Measurements from ENCODE around the gene TMPRSS13.
A peak's percentile ranks its signal among the peaks of the same experiment; 100 is the strongest.

The TMPRSS13 gene

DNA sequence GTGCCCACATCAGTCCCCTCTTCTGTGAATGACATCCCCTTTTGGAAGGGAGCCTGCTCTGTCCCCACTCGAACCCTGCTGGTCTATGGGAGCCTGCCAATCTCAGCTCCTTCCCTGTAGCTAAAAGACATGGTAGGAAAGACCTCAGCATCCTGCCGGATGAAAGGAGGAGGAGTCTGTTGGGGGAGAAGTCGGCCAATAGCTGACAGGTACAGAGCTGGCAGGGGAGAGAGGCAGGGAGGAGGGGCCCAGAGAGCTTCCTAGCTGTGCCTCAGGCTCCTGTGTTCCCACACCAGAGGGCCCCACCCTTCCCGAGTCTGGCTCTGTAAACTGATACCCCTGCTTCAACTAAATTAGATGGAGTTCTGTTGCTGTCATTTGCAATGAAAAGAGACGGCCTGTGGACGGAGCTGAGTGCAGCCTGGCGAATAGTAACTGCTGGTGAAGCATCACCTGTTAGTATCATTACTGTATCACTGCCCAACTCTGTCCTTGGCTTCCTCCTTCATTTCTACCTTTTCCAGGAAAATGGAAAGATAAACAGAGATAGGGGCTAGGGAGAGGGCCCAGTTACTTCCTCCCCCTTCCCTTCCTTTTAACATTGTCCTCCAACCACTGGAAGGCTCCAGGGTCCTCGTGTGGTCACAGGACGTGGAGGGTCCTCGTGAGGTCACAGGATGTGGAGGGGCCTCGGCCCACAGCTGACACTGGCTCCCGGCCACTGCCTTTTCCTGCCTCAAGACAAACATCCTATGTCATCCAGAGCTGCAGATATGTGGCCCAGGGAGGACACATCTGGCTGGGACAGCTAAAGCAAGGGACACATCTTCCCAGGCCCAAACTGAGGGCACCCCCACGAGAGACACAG lies 67.8 kb downstream of the TMPRSS13 start:
- no peak overlapping the region for H3K4me3 ChIP-seq (replicated peaks in 1 of 2; ENCODE audit: low read depth in 2 of 2, low read length in 2 of 2)
- TF ChIP-seq, protein P1, sequence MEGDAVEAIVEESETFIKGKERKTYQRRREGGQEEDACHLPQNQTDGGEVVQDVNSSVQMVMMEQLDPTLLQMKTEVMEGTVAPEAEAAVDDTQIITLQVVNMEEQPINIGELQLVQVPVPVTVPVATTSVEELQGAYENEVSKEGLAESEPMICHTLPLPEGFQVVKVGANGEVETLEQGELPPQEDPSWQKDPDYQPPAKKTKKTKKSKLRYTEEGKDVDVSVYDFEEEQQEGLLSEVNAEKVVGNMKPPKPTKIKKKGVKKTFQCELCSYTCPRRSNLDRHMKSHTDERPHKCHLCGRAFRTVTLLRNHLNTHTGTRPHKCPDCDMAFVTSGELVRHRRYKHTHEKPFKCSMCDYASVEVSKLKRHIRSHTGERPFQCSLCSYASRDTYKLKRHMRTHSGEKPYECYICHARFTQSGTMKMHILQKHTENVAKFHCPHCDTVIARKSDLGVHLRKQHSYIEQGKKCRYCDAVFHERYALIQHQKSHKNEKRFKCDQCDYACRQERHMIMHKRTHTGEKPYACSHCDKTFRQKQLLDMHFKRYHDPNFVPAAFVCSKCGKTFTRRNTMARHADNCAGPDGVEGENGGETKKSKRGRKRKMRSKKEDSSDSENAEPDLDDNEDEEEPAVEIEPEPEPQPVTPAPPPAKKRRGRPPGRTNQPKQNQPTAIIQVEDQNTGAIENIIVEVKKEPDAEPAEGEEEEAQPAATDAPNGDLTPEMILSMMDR (IDR thresholded peaks at IDR 0.05; ENCODE audit: low read depth, low read length), result no peak
- peak in 1 of 2 donors; percentile 15 for DNase-seq (ENCODE audit: low read depth in 2 of 2)

GRCh38 chr11:117860139-117860538 lies 69.1 kb downstream of the TMPRSS13 start:
- DNase-seq (ENCODE audit: low read depth in 2 of 2), result no peak

GRCh38 chr11:117859488-117860112 lies 69.6 kb downstream of the TMPRSS13 start:
- no peak for DNase-seq (ENCODE audit: low read depth in 2 of 2)
- TF ChIP-seq, protein P1 (IDR thresholded peaks at IDR 0.05; ENCODE audit: low read depth, low read length), result no peak
- no peak overlapping the region for H3K4me3 ChIP-seq (replicated peaks in 1 of 2; ENCODE audit: low read depth in 2 of 2, low read length in 2 of 2)

More at GRCh38 chr11:117860139-117860538, 69.1 kb downstream of the TMPRSS13 start:
- TF ChIP-seq, protein P1 (IDR thresholded peaks at IDR 0.05; ENCODE audit: low read depth, low read length), result no peak
- no peak overlapping the region for H3K4me3 ChIP-seq (replicated peaks in 1 of 2; ENCODE audit: low read depth in 2 of 2, low read length in 2 of 2)

DNA sequence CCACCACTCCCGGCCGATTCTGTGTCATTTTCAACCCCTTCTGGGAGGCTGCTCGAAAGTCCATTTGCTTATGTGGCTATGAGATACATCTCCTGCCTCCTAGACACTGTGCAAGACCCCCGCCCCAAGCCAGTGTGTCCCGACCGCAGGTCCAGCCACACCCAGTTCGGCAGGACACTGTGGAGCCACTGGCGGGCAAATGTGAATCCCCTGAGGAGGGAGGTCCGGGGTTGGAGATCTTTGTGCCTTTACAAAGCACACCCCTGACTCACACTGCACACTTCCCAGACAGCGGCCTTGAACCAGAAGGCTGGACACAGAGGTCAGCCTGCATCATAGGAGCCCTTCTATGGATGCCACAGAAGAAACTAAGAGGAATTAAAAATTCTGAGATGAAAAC lies 70.1 kb downstream of the TMPRSS13 start:
- H3K4me3 ChIP-seq (replicated peaks in 1 of 2; ENCODE audit: low read depth in 2 of 2, low read length in 2 of 2), result no peak overlapping the region
- TF ChIP-seq, protein P1 (IDR thresholded peaks at IDR 0.05; ENCODE audit: low read depth, low read length), result no peak
- DNase-seq (ENCODE audit: low read depth in 2 of 2), result no peak

DNA sequence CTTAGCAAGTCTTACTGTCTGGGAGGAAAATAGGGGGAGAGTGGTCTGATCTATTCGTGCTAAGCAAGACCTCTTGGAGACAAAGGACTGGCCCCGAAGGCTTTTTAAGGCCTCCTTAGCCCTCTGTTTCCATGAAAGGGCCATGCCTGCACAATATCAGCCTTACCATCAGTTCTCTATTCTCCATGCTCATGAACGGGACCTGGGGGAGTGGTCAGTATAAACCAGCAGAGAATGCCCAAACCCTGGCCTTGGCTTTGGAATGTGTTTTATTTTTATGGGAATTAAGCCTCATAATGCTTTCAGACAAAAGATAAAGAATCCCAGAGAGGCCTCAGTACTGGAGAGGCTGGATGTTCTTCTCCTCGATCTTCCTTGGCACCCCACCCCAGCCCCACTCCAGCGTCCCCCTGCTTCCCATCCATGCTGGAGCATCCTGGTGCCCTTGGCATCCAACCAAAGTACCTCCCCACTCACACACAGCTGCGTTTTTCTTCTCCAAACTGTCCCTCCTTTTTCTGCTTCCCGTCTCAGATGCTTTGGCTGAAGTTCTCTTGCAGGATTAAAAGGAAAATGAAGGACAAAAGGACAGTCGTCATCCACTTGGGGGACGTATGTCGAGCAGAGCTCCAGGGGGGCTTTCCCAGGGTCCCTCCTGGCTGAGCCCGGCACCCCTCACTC lies 71.3 kb downstream of the TMPRSS13 start:
- TF ChIP-seq, protein P1 (IDR thresholded peaks at IDR 0.05; ENCODE audit: low read depth, low read length), result no peak
- no peak for DNase-seq (ENCODE audit: low read depth in 2 of 2)
- H3K4me3 ChIP-seq (replicated peaks in 1 of 2; ENCODE audit: low read depth in 2 of 2, low read length in 2 of 2), result no peak overlapping the region

- DNase-seq (ENCODE audit: low read depth in 2 of 2), result no peak
- H3K4me3 ChIP-seq (replicated peaks in 1 of 2; ENCODE audit: low read depth in 2 of 2, low read length in 2 of 2), result no peak overlapping the region
- TF ChIP-seq, protein P1 (IDR thresholded peaks at IDR 0.05; ENCODE audit: low read depth, low read length), result no peak
These were observed 73.1 kb downstream of the TMPRSS13 start for GRCh38 chr11:117855912-117856651.

All from cardiac fibroblast (primary cell).